ENCODE results near the gene FRMD4A. TPM values are rescaled to one million over a fixed set of nuclear protein-coding genes. Genes with fewer than 3 reads are reported as not detected.

FRMD4A gene
- total RNA-seq, 1 experiment from 2014 or later, result 19.6 TPM

DNA sequence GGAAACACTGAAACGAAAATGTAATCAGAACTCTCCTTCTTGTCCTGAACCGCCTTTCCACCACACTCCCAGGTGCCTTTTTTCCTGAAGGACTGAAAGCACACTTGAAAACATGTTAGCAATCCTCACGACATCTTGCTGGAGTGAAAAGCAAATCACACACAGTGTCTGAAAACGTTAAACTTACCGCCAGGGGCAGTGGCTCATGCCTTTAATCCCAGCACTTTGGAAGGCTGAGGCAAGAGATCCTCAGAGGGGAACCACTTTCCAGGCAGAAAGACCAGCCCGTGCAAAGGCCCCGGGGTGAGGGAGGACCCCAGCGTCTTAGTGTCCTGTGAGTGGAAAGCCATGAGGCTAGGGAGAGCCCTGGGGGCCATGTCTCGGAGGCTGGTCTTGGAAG is 533.6 kb downstream of the FRMD4A start:
- no peaks in the 10 kb centered on the region for H3K23me2 ChIP-seq (ENCODE audit: insufficient read length, low read depth, low read length, poor library complexity, severe bottlenecking)
- no peaks in the 10 kb centered on the region for H3K79me1 ChIP-seq (ENCODE audit: insufficient read depth, low read depth, low read length, poor library complexity, severe bottlenecking)
- H3K14ac ChIP-seq (ENCODE audit: insufficient read depth, low read length), result no peak overlapping the region
- H2BK15ac ChIP-seq (ENCODE audit: low read depth, low read length), result no peak overlapping the region
- H3K4me2 ChIP-seq (ENCODE audit: insufficient read depth, insufficient read length, low read length), result no peak overlapping the region
- no peak overlapping the region for H2BK5ac ChIP-seq (ENCODE audit: insufficient read length, low read length)
- H3K4me1 ChIP-seq (ENCODE audit: insufficient read depth, low read length), result peaks cover 4% of the 10 kb centered on the region; the same call in 1 of the 2 replicates
- no peak overlapping the region for H3K56ac ChIP-seq (ENCODE audit: insufficient read length, low read depth, low read length)
- no peak for TF ChIP-seq CTCF (conservative IDR thresholded peaks at IDR 0.05)
- H4K5ac ChIP-seq (ENCODE audit: insufficient read length, low read depth, low read length), result no peak overlapping the region
- DNase-seq, result no peak
- H4K91ac ChIP-seq (ENCODE audit: insufficient read length, low read depth, low read length), result no peak overlapping the region
- no peaks in the 10 kb centered on the region for H3K27me3 Mint-ChIP-seq (ENCODE audit: low read depth)
- no peak overlapping the region for H3K27ac ChIP-seq (ENCODE audit: insufficient read length, low read depth, low read length)
- H3K18ac ChIP-seq (ENCODE audit: insufficient read length, low read depth, low read length), result no peak overlapping the region
- H3K79me2 ChIP-seq (ENCODE audit: insufficient read depth, low read length), result no peaks in the 10 kb centered on the region
- no peak overlapping the region for H2BK20ac ChIP-seq (ENCODE audit: low read depth, low read length, poor library complexity, severe bottlenecking)
- no peak overlapping the region for H2AK5ac ChIP-seq (ENCODE audit: insufficient read length, low read length)
- no peak overlapping the region for H4K8ac ChIP-seq (replicated peaks; ENCODE audit: insufficient read length, low read depth, low read length)
- H3K4me1 Mint-ChIP-seq, result peaks cover 11 to 14% of the 10 kb centered on the region in 2 experiments
- peak overlapping the region in 2 of 3 experiments; percentile 44 to 72; a peak in 2 of 7 replicates for H3K27ac Mint-ChIP-seq
- H3K4ac ChIP-seq (ENCODE audit: low read depth, low read length), result no peak overlapping the region
- no peak overlapping the region for H3K9ac ChIP-seq (ENCODE audit: extremely low read depth, insufficient read length, low read length)
- H2BK120ac ChIP-seq (ENCODE audit: low read depth, low read length, poor library complexity, severe bottlenecking), result no peak overlapping the region
- H3K27me3 ChIP-seq (ENCODE audit: insufficient read depth, low read length), result no peaks in the 10 kb centered on the region
- H4K20me1 ChIP-seq (ENCODE audit: control insufficient read depth, insufficient read depth, insufficient read length), result no peaks in the 10 kb centered on the region
- H2BK12ac ChIP-seq (ENCODE audit: insufficient read length, low read depth, low read length), result no peak overlapping the region
- H3K36me3 Mint-ChIP-seq (ENCODE audit: insufficient read depth in 1 of 3, low read depth in 3 of 3), result peaks cover 4 to 6% (median 6%) of the 10 kb centered on the region in 3 experiments; a peak in 3 of 7 replicates
- H2AFZ ChIP-seq (ENCODE audit: low read length), result no peak overlapping the region
- no peaks in the 10 kb centered on the region for H3K9me3 ChIP-seq (ENCODE audit: control insufficient read depth, low read depth, low read length)
- H3T11ph ChIP-seq (ENCODE audit: low read length), result no peak overlapping the region
- no peak overlapping the region for H3K23ac ChIP-seq (ENCODE audit: insufficient read length, low read depth, low read length)
- H3K9me3 Mint-ChIP-seq, result no peaks in the 10 kb centered on the region
- no CpG with 5 or more reads among the region's 9 CpGs for WGBS (ENCODE audit: extremely low coverage, insufficient read length, low lambda C conversion rate)
- no peak overlapping the region for H3K4me3 Mint-ChIP-seq

Measured in H9 (cell line).